Stimulated activated CD8-positive, alpha-beta memory T cell treated with anti-CD3 and anti-CD28 coated beads, Interleukin-4, amount 100 ng/mL, for 1 hour (primary cell): ENCODE data around the gene WNT8B.

Experiments used
- DNase-seq, 2 donors: peaks; one replicate each; pipeline ENCODE4 v3.0.0-alpha.2; 2020; ENCODE audit warnings: low read depth in 2 of 2, low spot score in 1 of 2

WNT8B gene

GRCh38 chr10:100462709-100463108 lies at the start of gene WNT8B:
TSS of gene WNT8B (plus strand) at chr10:100463009. CDS start at chr10:100463169, 160 bp downstream.
- no peak for DNase-seq

- DNase-seq, result no peak
These were observed 49.6 kb upstream of the WNT8B start for GRCh38 chr10:100413173-100413572.

- no peak for DNase-seq
These were observed 42.8 kb upstream of the WNT8B start for GRCh38 chr10:100419911-100420449.

DNA sequence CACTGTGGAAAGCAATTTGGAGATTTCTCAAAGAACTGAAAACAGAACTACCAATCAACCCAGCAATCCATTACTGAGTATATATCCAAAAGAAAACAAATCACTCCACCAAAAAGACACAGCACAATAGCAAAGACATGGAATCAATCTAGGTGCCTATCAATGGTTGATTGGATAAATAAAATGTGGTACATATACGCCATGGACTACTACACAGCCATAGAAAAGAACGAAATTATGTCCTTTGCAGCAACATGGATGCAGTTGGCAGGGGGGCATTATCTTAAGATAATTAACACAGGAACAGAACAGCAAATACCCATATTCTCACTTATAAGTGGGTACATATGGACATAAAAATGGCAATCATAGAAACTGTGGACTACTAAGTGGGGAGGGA lies 35.4 kb upstream of the WNT8B start:
- DNase-seq, result no peak

DNA sequence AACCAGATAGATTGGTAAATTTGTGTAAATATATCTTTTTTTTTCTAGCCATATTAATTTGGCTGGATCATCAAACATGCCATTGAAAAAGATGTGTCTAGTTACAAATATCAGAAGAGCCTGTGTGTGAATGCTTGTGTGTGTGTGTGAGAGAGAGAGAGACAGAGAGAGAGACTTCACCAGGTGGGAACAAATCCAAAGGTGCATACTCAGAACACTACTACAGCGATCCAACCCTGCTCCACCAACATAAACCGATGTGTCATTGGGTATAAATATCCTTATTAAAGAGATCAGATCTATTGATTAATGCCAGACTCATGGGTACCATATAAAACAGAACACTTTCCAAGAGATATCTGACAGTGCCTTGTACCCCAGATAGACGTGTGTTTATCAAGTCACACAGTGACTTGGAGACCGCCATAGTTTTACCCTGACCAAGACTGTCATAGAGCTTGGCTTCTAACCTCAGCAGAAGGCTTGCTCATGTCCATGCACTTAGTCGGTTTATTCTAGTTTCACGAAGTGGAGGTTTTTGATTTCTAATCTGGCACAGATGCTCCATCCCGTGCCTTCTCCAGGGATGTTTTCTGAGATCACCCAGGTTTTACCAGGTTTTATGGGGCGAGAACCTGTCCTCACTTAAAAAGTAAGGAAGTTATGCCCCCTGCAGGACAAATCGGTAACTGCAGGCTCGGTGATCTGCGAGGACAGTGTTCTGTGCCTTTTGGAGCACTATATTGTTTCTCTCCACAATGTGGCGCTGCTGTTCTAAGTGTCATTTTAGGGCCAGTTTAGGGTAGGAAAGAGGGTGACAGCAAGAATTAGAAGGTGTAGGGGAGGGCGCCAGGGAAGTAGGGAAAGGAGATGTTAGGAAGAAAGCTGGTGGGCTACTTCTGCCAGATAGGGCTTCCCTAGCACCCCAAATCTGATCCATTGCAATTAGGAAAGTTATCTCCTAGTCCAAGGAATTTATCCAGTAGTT lies 29.3 kb upstream of the WNT8B start:
- DNase-seq, result peak; percentile 89 to 98

DNA sequence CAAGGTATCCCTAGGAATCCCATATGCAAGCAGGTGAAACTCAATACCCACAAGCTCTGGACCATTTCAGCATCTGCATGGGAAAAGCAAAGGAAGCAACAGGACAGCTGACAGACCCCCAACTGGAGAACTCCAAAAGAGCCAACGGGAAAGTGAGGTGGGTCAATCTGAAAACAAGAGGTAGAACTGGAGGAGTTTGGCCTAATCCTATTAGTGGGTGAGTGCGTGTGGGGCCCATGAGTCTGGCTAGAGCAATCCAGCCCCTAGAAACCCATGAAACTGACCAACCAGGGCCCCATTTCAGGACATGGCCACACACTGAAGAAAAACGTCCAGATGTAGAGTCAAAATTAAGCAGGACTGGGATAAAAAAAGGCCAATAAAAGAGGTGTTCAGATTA lies 26.6 kb upstream of the WNT8B start:
- no peak for DNase-seq

GRCh38 chr10:100438674-100439315 lies 24.0 kb upstream of the WNT8B start:
- no peak for DNase-seq

DNA sequence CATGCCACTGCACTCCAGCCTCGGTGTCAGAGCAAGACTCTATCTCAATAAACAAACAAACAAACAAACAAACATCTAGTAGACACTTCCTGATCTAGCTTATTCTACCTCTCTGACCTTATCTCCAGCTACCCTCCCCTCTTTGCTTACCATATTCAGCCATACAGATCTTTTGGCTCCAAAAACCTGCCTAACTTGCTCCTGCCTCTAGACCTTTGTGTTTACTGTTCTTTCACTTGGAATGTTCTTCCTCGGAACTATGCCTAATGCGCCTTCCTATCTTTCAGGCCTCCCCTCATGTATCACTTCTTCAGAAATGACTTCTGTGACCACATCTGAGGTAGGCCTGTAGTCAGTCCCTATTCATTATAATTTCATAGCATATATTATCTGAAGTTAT lies 20.3 kb upstream of the WNT8B start:
- no peak for DNase-seq

DNA sequence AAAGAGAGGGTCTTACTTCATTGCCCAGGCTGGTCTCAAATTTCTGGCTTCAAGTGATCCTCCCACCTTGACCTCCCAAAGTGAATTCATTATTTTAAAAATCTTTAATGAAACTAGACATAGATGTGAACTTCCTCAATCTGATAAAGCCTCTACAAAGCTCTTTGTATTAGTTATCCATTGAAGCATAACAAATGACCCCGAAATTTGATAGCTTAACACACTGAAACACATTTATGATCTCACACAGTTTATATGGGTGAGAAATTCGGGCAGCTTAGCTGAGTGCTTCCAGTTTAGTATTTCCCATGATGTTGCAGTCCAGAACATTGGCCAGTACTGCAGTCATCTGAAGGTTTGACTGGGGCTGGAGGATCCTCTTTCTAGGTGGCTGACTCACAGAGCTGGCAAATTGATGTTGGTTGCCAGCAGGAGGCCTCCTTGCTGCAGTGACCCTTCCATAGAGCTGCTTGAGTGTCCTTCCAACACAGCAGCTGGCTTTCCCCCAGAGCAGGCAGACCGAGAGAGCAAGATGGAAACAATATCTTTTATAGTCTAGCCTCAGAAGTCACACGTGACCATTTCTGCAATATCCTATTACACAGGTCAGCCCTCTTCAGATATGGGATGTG lies 16.6 kb upstream of the WNT8B start:
- no peak for DNase-seq

DNA sequence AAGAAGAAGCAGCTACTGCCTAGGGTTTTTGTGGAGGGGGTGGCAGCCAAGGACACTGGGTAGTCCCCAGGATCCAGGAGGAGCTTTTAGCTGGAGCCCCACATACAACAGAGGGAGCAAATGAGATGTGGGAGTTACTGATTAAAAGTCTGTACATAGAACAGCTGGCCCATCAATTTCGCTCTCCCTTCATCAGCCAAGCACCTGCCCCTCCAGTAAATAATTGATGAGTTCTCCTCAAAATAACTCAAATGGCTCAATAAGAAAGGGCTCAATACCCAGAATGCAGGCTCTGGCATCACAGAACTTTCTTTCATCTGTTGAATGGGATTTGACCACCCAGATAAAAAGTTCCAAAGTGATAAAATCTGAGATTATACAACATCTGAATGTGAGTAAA lies 15.1 kb upstream of the WNT8B start:
- no peak for DNase-seq

GRCh38 chr10:100448951-100449350 lies 13.9 kb upstream of the WNT8B start:
- DNase-seq, result no peak

DNA sequence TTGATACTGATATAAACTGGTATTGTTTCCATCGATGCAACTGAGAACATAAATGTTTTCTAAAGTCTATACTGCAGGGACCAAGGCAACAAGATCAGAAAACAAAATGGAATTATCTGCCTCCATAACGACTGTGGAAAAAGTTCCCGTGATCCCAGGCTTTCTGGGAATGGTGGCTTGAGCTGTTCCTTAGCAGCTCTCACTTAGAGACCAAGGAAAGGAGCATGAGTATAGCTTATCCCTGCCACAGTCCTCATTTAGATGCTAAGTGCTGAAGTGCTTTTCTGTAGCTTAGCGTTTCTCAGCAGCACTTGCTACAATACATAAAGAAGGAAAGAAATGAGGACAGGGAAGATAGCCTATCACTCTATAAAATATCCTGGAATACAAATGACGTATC lies 5.5 kb downstream of the WNT8B start:
- no peak for DNase-seq

GRCh38 chr10:100468978-100469377 lies 6.2 kb downstream of the WNT8B start:
- DNase-seq, result no peak

GRCh38 chr10:100469756-100470155 lies 6.9 kb downstream of the WNT8B start:
- DNase-seq, result no peak

DNA sequence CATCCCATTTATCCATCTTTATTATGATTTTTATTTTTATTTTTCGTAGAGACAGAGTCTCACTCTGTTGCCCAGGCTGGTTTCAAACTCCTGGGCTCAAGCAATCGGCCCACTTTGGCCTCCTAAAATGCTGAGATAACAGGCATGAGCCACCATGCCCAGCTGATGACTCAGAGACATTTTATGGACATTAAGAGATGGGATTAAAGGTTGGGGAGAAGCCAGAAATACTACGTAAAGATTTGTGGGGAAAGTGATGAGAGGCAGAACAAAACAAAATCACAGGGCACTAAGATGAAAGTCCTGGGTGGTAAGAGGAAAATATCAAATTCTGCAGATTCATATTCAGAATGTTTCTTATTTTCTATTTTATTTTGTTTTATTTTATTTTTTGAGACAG lies 7.6 kb downstream of the WNT8B start:
- DNase-seq, result no peak

GRCh38 chr10:100477970-100478369 lies 15.2 kb downstream of the WNT8B start:
- no peak for DNase-seq

GRCh38 chr10:100479037-100479436 lies 16.2 kb downstream of the WNT8B start:
- DNase-seq, result no peak

DNA sequence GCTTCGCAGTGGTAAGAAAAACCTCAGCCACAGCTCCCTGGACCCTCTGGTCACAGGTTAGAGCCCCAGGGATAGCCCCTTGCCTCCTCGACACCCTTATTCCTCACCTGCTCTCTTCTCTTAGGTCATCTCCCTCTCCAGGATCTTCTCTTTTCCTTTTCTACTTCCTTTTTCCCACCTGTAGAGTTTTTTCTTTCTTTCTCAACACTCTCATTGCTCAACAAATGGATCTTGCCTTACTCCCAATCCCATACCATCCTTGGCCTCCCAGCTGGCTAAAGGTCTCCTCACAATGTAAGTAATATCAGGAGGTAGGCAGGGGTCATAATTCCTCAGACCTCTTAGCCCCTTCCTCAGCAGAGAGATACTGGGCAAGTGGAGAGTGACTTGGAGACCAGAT lies 17.2 kb downstream of the WNT8B start:
- no peak for DNase-seq

DNA sequence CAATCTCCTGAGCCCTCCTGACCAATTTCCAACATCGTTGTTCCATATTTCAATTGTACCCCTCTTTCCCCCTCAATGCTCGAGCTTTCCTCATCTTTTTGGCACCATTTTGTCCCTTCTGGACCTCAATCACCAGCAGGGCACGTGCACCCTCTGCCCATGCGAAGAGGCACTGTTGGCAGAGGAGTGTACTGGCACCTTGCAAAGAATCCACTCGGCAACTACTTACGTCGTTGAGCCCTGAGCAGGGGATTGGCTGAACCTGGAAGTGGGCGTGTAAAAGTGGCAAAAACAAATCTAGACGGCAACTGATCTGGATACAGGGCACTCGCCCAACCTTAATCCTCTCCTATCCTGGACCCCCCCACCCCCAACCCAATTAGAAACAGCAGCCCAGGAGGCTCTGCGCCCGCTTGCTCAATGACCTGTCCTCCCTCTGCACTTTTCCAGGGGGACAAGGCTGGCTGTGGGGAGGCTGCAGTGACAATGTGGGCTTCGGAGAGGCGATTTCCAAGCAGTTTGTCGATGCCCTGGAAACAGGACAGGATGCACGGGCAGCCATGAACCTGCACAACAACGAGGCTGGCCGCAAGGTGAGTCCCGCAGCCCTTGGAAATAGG lies 18.8 kb downstream of the WNT8B start:
- peak; percentile 75 to 82 for DNase-seq

- peak; percentile 22 to 31 for DNase-seq
These were observed 19.5 kb downstream of the WNT8B start for GRCh38 chr10:100482181-100482833.

DNA sequence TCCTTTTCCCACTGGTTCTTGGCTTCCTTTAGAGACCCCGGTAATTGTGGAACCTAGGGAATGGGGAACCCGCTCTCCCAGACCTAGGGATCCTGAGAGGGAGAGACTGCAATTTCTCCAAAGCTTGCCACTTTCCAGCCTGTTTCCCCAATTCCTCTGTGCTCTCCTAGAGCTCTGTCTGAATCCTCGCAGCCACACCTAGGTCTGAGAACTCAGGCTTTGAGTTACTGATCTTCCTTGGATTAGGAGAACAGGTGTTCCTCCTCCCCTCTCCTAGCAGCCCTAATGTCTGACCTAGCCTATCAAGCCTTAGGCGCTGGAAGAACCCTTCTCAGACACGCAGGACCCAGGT lies 20.0 kb downstream of the WNT8B start:
- no peak for DNase-seq
